HG02938 (cell line): ENCODE measurements around the gene NXPH1.

Experiments used
- ATAC-seq: cut with Tn5 transposase; IDR thresholded peaks from one replicate; pipeline ENCODE4 v1.9.1; 2021; ENCODE audit warnings: mild to moderate bottlenecking, moderate library complexity; ENCODE audit not compliant: unreplicated experiment

The NXPH1 gene

DNA sequence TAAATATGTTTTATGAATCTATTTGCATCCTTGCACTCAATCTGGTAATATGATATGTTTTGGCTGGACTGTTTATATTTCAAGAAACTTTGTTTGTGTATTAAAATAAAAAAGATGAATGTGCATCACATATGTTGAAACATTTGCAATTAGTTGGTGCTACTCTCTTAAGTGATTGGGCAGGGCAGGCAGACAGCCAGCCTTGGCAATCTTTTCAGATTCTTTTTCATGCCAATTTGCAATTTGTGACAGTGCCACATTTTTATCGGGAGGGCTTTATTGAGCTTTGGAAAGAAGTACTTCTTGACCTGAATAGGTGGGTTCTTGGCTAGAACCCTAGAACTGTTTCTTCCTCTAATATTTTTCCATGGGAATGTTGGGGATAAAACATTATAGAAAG is 152.2 kb downstream of the NXPH1 start:
- no peak for ATAC-seq

DNA sequence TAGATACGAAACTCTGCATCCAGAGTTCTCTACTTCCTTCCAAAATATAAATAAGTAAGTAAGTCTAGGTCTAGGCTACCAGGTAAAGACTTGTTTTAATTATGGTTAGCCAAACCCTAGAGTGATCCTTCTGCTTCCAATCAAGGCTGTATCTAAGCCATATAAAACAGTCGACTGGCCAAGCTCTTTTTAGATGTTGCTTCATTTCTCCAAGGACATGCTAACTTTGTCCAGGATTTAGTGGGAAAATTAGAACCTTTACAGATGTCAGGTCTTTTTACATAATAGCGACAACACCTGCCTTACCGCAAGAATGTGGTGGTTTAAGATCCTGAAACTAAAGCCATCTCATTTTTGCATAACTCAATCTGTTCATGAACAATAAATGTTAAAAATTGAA is 156.8 kb downstream of the NXPH1 start:
- ATAC-seq = no peak

DNA sequence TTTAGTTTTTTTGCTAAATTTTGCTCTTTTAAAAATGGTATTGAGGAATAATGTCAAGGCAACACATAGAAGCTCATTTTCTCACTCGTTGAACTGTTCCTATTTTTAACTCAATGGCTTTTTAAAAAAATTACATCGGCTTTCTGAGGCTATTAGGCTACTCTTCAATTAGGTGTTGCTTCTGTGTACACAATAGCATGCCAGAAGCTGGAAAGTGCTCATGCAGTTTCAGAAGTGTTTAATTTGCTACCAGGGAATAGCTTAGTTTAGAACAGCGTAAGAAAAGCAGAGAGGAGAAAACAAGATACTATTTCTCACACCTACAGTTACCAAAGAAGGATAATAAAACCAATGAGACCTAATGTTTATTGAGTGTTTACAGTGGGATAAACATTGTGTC is 157.4 kb downstream of the NXPH1 start:
- no peak for ATAC-seq

DNA sequence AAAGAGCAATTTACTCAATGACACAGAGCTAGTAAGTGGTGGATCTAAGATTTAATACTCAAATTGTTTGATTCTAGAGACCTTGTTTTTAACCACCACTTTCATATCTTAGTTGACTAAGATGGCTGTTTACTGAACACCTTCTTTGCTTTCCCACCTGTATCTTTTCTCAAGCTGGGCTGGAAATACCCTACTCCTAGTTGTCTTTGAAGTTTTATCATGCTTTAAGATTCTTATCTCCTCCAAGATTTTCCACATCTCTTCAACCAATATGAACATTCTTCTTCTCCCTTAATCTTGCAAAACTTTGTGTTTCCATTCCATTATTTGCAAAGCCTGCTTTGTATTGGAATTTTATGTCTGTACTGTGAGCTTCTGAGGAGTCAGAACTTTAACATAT is 157.9 kb downstream of the NXPH1 start:
- no peak for ATAC-seq

DNA sequence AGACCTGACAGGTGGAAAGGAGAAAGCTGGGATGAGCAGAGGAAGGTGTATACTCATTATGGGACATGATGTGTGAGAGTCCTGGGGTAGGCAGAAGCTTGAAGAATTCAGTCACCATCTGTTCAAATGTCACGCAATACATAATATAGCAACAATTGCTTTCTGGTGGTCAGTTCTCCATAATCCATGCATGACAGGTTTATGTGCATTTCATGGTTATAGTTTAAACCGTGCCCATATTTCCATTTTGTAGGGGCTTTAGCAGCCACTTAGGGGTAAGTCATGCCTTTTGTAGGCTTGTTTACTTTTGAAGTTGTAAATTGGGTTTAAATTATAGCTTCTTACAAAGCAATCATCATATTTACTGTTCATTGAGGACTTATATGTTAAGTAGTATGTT is 158.8 kb downstream of the NXPH1 start:
- no peak for ATAC-seq

DNA sequence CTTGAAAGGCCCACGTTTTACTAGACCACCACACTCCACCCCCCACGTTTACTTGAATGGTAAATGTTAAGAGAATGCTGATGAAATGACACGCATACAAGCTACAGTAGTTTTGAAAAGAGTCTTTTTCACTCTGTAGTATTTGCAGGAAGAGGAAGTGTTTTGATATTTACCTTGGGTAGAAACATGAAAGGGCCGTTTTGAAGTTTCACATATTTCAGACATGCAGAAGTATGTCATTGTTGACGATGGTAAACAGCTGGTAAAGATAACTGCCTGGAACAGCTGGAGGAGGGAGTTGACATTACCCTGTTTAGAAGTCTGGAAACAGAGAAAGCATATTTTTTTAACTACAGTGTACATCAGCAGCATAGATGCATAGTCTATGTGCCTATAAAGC is 160.7 kb downstream of the NXPH1 start:
- ATAC-seq = no peak

DNA sequence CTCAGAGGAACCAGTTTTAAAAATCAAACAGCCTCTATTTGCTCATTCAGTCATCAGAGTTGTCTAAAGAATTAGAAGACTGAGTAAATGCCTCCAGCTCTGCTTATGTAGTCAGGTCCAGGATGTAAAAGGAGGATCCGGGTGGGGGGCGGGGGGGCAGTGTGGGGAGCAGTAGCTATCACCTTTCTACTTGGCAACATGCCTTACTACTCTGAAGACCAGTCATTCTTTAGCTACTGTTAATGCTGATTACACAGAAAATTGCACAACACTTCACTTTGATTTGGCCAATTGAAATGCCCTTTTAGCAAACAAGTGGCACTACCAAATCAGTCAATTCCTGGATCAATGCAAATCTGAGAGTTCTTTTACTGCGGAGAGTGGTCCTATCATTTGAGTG is 164.2 kb downstream of the NXPH1 start:
- ATAC-seq = no peak

DNA sequence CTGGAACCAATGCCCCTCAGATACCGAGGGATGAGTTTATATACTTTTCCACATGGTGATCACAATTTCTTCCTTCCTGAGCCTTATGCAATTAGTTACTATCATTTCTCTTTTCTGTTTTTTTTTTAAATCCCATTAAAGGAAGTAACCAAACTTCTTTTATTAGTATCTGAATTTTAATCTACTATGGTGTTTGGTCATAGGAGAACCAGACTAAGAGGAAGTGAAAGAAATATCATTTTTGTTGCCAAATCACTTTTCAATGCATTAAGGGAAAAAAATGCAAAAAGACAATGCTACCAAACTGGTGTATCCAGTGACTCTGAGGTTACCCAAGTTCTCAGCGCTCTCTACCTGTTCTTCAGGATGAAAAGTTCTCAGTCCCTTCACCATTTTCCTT is 167.7 kb downstream of the NXPH1 start:
- ATAC-seq = no peak

DNA sequence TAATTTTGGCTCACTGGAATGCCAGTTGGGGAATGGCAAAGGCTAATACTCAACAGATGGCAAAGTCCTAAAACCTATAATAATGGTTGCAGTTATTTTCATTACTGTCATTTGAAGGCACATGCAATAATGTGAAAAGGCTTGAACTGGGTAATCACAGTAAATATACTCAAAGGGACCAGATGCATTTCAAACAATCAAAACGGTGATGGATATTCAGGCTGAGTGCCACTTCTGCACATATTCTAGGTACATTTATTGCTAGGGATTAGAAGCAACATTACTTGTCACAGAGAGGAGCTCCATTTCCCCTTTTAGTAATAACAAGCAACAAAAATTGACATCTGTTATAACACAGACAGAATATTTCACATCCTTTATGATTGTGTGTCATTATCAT is 171.8 kb downstream of the NXPH1 start:
- ATAC-seq = no peak

DNA sequence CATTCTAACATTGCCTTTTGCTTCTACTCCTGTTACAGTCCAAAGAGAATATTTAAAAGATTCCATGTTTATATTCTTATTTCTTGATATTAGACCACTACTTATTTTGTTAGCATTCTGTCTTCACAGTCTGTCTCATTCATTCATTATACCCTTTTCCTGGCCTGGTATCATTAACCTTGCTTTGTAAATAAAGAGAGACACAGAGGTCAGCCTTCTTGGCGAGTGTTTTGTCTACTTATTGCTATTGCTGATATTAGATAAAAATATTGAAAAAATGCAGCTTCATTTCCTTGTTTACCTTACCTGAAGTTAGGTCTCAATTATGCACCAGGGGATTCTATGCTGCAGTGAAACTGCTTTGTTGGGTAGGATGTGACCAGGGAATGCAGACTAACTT is 179.2 kb downstream of the NXPH1 start:
- ATAC-seq = no peak

DNA sequence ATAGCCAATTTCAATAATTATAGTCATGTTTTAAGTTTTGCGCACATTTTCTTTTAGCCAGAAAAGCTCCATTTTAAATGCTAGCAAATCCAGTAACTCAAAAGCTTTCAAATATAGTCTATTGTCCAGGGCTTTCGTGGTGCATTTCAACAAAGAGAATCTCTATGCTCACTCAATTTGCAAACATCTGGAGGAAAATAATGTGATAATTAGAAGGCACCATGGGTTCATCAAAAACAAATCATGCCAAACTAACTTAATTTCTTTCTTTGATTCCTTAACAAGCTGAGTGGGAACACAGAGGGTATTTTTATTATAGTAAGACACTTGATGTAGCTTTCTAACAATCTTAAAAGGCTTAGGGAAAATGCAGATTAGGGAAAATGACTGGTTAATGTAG is 179.8 kb downstream of the NXPH1 start:
- no peak for ATAC-seq

DNA sequence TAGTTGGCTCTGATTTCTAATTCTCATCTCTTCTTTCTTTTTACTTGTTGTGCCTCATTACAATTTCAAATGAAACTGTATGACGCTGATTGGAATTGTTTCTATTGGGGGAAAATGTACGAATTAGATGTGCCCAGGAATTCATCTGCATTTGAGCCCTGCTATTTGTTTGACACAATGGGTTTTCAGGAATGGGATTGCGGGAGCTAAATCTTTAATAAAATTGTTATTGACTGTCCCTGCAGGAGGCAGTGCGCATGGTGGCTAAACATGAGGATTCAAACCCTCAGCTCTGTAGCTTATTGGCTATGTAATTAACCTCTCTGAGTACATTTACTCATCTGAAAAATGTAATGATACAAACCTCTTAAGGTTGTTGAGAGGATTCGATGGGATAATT is 181.6 kb downstream of the NXPH1 start:
- no peak for ATAC-seq

DNA sequence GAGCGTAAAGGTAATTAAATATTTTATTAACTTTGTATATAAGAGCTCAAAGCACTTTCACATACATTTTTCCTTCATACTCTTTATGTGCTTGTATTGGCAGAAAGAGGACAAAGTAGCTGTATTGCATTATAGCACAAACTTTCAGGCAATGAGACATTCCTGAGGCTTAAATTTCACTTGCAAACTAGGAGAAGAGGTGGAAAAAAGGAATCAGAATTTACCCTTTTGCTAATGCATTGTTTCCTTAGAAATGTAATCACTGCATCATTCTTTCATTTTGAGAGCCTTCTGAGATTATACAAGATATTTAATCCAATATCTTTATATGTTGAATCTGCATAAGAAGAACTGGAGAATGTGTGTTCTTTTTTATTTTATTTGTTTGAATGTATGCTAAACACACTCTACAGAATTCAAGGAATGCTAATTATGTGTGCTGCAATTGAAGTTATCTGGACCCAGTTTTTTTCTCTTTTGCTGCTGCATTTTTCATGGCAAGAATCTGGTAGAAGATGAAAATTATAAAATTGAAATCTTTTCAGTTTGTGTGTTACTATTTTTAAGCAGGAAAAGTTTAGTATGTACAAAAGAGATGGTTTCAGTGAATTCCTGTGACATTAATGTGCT is 185.1 kb downstream of the NXPH1 start:
- ATAC-seq = no peak

DNA sequence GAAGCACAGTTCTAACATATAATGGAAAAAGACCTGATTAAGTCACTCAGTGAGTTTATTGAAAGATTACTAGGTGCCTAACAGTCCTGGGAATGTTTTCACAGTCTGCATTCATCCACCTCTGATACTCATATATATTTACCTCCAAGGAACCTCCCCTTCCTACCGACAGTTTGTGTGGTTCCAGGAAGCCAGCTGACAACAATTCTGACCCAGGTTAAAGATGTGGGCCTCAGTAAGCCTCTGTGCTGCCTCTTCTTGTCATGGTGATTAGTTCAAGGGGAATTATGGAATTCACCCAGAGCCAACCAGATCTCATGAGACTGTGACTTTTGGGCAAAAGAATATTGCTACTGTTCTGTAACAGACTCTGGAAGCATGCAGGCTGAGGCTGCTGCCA is 186.8 kb downstream of the NXPH1 start:
- no peak for ATAC-seq

DNA sequence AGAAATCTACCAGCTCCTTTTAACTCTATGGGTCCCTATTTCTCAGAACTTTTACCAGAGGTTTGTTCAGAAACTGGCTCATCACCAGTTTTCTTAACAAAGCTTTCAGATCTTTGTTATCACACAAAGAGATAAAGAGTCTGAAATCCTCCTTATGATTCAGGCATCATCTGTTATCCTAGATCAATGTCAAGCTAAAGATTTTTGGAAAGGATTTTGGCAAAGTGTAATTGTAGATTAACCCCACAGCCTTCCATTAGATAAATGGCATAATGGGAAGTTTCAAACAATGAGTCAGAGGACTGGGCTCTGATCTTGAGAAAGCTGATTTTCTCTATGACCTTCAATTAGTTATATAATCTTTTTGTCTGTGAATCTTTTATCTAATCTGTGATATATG is 192.2 kb downstream of the NXPH1 start:
- no peak for ATAC-seq

DNA sequence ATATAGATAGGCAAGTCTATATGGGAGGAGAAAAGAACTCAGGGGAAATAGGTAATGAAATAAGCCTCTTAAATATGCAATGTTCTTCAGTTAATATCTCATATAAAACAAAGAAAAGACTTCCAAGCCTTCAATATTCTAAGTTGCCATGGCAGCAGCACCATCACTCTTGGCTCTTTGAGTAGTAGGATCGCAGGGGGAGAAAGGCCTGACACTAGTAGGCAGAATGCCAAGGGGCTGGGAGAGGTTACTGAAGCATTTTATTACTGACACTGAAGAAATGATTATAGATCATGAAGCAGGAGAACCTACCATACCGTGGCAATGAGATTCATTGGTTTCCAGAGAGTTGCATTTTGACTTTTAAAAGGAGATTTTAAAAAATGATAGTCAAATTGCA is 193.9 kb downstream of the NXPH1 start:
- no peak for ATAC-seq

DNA sequence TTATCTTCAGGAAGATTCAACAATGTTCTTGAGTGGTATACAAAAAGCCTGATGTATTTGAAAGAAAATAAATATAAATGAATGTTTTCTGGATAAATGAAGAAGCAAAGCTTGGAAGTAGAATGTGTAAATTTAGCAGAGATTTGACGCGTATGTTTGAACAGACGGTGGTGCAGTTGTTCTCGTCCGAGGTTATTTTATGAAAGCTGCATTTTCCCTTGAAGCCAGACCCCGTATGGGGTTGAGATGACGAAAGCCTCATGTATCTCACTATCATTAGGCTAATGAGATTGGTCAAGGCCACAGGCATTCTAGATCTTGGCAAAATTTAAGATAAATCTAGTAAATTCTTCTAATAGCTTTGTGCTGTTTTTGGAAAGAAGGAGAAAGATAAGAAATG is 195.2 kb downstream of the NXPH1 start:
- ATAC-seq = no peak

DNA sequence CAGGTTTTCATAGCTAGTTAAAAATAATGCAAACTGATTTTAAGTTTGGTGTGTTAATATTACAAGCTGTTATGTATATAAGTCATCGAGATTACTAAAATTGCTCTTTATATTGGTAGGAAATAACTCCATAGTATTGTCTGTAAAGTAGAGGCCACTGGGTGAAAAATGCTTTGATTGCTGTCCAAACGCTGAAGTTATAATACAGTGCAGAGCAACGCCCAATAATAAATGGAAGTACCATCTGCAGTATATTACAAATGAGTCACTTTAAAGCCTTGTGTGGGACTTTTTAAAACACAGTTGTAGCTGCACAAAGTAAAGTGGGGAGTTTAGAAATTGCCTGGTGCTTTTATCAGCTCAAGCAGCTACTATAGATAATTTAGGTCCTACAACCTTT is 196.1 kb downstream of the NXPH1 start:
- no peak for ATAC-seq

DNA sequence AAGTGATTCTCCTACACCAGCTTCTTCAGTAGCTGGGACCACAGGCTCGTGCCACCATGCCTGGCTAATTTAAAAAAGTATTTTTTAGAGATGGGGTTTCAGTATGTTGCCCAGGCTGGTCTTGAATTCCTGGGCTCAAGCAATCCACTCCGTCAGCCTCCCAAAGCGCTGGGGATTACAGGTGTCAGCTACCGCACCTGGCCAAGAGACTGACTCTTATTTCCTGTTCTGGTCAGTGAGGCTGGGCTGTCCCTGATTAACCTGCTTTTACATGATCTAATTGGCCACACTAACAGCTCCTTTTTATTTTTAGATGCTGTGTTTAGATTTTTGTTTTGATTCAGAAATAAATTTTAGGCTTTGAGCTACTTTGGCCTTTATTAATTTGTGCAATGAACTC is 203.9 kb downstream of the NXPH1 start:
- no peak for ATAC-seq

DNA sequence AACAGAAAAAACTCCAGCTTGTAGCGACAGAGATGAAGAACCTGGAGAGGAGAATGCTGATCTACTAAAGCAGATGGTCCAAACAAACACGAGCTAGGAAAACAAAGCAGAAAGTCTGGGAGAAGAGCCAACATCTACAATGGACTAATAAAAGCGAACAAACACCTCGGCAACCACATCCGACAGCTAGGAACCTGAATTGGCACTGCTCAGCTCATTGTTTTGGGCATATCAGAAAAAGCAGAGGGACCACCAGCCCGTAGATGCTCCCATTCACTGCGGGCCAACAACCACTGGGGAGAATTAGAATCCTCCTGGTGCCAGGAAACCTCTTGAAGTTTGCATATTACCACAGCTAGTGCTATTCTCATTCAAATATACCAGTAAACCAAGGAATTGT is 204.7 kb downstream of the NXPH1 start:
- no peak for ATAC-seq

DNA sequence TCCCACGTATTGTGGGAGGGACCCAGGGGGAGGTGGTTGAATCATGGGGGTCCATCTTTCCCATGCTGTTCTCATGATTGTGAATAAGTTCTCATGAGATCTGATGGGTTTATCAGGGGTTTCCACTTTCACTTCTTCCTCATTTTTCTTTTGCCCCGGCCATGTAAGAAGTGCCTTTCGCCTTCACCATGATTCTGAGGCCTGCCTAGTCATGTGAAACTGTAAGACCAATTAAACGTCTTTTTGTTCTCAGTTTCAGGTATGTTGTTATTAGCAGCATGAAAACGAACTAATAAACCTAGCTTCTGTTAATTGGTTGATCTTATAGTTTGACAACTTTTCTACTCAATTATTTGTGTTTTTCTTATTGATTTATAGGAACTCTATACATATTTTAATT is 206.3 kb downstream of the NXPH1 start:
- no peak for ATAC-seq

DNA sequence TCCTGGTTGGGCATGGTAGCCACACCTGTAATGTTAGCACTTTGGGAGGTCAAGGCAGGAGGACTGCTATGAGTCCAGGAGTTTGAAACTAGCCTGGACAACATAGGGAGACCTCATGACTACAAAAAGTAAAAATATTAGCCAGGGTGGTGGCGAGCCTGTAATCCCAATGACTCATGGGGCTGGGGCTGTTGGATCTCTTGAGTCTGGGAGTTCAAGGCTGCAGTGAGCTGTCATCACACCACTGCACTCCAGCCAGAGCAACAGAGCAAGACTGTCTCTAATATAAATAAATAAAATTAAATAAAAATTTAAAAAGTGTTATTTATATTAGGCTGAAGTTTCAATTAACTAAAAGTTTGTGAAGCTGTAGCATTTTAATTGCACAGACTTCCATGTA is 207.3 kb downstream of the NXPH1 start:
- ATAC-seq = no peak

DNA sequence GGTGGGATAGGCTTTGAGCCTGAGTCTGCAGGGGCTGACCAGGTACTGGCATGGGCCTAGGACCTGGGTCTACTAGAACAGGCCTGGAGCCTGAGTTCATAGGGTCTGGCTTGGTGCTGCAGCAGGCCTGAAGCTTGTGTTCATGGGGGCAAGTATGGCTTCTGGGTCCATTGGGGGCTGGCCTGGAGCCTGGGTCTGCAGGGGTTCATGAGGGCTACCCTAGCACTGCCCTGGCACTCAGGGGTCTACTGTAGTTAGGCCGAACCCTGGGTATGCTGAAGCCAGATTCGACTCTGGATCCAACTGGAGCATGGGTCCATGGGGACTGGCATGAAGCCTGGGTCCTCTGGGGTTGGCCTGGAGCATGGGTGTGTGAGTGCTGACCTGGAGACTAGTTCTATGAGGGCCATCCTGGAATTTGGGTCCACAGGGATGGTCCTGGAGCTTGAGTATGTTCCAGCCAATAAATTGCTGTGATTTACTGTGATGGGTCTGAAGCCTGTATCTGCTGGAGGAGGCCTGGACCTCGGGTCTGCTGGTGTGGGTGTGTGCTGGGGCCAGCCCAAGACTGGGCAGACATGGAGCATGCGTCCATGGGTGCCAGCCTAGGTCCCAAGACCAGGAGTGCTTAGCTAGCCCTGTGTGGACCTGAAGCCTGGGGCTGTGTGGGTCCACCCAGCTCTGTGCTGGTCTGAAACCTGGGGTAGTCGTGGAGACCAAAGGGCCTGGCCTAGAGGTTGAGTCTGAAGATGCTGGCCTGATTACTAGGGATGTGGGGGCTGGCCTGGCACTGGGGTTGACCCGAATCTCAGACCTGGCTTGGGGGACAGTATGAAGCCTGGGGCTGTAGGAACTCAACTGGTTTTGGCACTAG is 235.5 kb downstream of the NXPH1 start:
- no peak for ATAC-seq
